Stimulated activated naive CD4-positive, alpha-beta T cell (primary cell): Measurements from ENCODE around the gene KRT23.
A peak's percentile ranks its signal among the peaks of the same experiment; 100 is the strongest.

Experiments used
- DNase-seq, 6 experiments: peaks; one replicate each; lab custom pipeline; 2025; lab: John Stamatoyannopoulos, UW

Gene KRT23, protein sequence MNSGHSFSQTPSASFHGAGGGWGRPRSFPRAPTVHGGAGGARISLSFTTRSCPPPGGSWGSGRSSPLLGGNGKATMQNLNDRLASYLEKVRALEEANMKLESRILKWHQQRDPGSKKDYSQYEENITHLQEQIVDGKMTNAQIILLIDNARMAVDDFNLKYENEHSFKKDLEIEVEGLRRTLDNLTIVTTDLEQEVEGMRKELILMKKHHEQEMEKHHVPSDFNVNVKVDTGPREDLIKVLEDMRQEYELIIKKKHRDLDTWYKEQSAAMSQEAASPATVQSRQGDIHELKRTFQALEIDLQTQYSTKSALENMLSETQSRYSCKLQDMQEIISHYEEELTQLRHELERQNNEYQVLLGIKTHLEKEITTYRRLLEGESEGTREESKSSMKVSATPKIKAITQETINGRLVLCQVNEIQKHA

DNA sequence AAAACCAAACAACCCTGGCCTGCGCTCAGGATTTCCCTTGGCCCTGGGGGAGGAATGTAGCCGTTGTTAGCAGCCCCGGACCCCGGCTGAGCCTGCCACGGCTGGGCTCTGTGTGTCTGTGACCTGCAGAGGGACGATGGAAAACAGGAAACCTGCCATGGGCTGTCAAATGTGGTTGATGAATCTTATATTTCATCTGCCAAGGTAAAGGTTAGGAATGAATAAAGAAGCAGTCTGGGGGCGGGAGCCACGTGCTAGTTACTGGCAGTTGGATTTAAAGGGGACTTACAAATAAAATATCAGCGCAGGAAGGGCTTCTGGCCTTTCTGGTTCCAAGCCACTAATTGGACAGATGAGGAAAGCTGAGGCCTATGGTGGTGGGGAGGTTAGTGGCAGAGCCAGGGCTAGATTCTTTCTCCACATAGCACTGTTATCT lies at the start of gene KRT23:
Gene KRT23, minus strand, starts transcription at position 263 of the 436 bp plus-strand sequence. CDS start 1,043 bp downstream, outside the sequence.
- DNase-seq = no peak

DNA sequence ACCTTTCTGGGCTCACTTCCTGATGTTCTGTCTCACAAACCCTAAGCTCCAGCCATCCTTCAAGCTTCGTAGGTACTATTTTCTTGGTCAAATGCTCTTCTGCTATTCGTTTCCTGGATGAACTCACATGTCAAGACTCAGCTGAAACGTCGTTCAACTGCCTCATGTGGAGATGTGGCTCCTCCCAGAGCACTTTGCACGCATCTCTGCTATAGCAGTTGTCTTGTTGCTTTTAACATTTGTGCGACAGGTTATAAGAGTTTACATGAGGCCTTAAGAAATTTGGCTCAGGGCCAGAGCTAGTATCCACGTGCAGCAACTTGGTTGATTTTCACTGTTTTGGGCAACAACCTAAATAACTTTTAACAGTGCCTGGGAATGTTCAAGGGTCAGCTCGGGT lies 49.5 kb upstream of the KRT23 start:
- DNase-seq = no peak

DNA sequence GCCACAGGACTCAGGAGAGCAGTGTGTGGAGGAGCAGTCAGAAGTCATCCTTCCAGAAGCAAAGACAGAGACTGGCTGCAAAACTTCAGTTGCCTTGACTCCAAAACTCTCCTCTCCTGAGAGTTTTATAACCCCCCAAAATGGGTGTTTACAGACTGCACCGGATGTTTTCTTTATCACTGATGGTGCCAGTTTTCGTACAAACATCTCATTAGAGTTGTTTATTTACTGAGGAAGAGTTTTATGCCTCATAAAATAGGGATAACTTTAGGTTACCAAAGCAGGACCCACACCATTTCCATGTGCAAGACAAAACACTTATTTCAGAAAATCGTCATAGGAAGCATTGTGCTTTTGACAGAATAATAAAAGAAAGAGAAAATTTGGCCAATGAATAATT lies 46.8 kb upstream of the KRT23 start, which contains the start of gene KRT40:
Gene KRT40, minus strand, starts transcription at position 101 of the 400 bp plus-strand sequence. Its CDS starts 53 bp downstream, at position 48.
- no peak for DNase-seq

DNA sequence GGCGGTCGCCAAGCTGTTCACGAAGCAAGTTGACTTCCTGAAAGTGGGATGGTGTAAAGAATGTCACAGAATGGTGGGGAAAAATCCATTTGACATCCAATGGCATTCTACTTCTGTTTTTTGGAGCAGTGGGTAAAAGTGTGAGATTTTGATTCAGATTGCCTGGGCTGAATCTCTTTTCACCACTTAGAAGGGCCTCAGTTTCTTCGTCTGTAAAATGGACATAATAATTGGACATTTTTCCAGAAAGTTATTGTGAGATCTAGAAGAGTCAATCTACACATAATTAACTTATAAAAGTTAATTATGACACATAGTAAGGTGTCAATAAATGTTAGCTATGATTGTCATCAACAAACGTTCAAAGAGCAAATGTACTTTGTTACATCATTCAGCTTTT lies 43.7 kb upstream of the KRT23 start:
- DNase-seq = no peak

DNA sequence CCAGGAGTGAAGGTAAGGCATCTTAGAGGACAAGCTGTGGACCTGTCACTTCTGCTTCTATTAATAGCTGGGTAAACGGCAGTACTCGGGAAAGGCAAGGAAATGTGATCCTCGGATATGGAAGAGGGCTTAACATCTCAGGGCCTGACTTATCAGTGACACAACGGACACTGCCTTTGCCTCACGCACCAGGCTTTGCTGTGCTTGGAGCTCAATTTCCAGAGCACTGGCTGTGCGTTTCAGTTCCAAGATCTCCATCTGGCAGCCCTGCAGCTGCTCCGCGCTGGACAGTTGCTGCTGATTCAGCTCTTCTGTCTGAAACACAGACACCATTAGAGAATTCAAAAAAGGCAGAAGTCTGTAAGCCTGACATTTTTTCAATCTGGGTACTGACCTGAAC lies 43.1 kb upstream of the KRT23 start:
- no peak for DNase-seq

DNA sequence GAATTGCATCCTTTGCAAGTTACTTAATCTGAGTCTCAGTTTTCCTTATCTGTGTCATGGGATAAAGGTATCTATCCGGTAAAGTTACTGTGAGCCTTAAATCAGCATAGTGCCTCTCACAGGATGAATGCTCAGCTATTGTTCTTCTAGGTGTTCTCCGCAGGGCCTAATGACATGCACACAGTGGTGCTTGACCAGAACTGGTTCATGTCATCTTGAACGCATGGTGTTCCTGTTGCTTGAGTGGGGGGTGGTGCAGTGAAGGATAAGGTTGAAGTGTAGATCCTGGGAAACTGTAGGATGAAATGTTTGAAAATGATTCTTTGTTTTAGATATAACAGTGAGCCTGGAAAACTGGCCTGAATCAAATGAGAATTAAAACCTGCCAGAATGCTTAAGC lies 42.7 kb upstream of the KRT23 start:
- DNase-seq = no peak

DNA sequence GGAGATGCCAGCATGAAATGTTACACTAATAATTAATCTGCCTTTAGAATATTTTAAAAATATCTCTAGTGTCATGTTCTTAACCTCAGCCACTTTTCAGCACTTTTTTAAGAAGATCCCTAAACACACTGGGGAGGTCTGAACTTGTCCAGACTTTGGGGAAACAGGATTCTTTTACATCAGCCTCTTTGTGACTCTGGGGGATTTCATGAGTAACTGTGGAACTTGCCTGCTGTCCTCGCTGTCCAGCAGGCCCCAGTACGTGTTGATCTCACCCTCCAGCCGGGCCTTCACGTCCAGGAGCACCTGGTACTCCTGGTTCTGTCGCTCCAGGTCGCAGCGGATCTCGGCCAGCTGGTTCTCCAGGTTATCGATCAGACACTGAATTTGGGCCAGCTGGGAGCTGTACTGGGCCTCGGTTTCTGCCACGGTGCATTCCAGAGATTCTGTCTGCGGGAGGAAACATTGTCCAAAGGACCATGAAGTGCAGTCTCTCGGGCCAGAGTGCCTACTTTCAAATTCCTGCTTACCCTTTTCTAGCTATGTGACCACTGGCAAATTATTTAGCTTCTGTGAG lies 41.2 kb upstream of the KRT23 start:
- DNase-seq = no peak

DNA sequence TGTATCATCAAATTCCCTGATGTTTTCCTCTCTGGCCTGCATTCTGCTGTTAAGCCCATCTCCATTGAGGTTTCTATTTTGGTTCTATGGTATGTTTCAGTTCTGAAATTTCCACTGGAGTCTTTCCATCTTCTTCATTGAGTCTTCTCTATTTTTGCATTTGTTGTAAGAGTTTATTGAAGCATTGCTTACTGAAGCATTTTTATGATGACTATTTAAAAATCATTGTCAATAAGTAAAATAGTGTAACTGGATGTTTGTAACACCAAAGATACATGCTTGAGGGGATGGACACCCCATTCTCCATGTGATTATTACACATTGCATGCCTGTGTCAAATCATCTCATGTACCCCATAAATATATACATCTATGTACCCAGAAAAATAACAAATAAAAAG lies 38.1 kb upstream of the KRT23 start:
- DNase-seq = no peak

DNA sequence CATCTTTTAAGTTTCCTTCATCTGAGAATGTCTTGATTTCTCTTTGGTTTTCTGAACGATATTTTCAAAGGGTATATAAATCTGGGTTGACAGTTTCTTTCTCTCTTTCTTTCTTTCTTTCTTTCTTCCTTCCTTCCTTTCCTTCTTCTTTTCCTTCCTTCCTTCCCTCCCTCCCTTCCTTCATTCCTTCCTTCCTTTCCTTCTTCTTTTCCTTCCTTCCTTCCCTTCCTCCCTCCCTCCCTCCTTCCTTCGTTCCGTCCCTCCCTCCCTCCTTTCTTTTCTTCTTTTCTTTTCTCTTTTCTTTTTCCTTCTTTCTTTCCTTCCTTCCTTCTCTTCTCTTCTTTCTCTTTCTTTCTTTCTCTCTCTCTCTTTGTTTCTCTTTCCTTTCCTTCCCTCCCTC lies 36.9 kb upstream of the KRT23 start:
- DNase-seq = no peak

DNA sequence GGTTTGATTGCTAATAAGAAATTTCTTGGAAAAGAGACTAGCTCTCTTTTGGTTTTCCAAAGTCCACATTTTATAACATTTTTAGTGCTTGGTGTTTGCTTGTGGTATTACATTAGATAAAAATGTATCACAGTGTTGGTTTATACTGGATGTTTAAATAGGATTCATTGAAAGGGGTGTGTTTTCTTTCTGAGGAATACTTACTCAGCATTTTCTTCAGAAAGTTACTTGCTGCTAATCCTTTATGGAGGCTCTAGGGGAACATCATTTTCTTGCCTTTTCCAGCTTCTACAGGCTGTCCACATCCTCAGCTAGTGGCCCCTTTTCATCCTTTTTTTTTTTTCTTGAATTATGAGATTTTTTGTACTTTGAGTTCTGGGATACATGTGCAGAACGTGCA lies 30.1 kb upstream of the KRT23 start:
- DNase-seq = no peak

DNA sequence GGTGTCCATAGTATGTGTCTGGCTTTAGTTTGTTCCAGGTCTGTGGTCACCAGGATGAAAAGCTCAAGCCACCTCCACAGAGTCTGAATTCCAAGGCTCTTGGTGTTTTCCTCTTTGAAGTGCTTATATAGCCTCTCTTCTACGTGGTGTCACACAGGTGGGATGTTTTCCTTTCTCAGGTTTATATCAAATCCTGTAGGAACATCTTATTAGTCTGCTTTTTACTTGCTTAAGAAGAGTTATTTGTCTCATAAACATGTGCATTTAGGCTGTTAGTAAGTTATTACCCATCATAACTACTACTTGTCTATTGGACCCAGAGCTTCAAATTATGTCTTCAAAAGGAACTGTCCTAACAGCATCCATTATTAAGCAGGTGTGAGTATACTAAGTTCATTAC lies 29.4 kb upstream of the KRT23 start, which contains the start of gene KRT39:
Gene KRT39, minus strand, starts transcription at position 101 of the 400 bp plus-strand sequence. Its CDS starts 92 bp downstream, at position 9.
- no peak for DNase-seq

DNA sequence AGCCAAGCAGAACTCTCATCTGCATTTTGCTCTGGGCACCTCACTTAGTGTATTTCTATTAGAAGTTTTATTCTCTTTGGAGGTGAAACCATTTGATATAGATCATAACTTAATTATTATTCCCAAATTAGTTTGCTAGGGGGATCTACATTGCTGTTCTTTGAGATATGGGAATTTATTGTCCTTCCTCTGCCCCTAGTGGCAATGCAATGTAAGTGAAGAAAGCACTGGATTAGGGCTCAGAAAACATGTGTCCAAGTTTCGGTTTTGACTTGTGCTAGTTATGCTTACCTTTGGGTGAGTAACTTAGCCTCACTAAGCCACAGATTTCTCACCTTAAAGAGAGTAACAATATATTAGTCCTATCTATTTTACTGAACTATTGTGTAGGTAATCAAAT lies 26.4 kb upstream of the KRT23 start:
- peak in 1 of 6 experiments; percentile 3 for DNase-seq

DNA sequence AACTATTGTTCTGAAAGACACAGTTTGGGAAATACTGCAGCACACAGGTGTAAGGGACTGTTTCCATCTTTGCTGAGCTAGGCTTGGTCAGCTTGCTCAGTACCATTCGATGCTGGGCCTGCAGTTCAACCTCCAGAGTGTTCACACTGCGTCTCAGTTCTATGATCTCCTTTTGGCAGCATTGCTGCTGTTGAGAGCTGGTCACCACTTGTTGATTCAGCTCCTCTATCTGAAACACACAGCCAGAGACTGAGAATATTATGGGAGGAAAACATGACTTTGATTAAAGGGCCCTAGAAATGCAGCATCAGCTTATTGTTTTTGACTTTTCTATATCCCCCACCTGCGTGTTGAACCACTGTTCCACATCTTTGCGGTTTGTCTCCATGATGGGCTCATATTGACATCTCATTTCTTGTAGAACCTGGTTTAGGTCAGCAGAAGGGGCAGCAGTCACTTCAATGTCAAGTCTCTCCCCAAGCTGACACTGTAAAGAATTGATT lies 24.7 kb upstream of the KRT23 start:
- DNase-seq = no peak

DNA sequence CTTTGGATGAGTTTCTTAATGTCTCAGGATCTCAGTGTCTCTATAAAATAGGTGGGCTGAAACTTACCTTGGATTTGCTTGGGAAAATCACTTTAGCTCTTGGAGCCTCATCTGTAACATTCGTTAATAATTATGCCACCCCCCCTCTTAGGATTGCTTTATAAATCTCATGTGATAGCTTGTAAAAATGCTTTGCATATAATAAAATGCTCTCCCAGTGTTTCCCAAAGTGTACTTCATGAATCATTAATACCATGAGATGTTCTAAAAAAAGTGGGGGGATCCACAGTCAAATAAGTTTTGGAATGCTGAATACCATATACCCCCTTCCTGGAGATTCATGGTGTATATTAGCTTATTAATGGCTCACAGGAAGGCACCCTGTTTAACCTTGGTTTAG lies 24.1 kb upstream of the KRT23 start:
- no peak for DNase-seq

DNA sequence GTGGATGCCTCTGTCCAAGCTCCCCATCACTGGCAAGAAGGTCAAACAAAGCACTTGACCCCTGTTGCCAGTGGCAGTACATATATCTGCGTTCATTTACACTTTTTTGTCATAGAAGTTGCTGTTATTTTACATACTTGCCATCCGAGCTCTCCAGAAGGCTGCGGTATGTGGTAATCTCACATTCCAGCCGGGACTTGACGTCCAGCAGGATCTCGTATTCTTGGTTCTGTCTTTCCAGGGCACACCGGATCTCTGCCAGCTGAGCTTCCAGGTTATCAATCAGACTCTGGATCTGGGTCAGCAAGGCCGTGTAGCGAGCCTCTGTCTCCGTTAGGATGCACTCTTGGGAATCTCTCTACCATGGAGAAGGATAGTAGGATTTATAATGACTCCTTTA lies 22.7 kb upstream of the KRT23 start:
- no peak for DNase-seq

DNA sequence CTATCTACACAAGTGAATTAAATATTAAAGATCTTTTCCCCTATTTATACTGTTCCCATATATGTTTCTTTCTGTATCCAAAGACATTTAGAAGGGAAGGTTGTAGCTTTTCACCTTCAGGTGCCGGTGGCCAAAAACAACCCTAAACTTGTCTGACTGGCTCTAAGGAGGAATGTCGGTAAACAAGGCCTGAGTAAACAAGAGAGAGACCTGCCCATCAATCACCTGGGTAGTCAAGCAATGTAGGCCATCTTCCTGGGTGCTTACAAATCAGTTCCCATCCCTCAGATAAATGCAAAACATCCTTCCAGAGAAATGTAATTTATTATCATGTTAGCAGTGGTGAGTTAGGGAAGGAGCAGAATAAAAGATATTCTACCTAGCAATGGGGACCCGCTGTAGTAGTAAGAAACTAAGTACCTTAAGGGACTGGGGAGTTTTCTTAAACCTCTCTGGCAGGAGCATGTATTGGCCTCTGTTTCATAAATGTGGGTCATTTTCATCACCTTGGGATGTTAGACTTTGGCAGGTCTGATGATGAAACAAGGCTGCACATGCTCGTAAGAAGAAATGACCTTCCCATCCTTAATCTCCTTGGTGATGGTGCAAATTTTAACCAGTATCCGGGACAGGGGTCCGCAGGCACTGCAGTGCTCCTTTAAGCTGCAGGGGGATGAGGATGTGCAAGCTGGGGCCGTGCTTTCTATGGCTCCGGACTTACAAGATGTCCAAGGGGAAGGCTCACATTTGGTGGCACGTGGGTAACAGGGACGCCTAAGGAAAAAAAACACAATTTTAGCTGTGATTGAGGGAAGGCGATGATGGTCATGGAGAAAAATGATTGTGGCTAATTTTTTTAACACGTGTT lies 20.9 kb upstream of the KRT23 start:
- no peak for DNase-seq

DNA sequence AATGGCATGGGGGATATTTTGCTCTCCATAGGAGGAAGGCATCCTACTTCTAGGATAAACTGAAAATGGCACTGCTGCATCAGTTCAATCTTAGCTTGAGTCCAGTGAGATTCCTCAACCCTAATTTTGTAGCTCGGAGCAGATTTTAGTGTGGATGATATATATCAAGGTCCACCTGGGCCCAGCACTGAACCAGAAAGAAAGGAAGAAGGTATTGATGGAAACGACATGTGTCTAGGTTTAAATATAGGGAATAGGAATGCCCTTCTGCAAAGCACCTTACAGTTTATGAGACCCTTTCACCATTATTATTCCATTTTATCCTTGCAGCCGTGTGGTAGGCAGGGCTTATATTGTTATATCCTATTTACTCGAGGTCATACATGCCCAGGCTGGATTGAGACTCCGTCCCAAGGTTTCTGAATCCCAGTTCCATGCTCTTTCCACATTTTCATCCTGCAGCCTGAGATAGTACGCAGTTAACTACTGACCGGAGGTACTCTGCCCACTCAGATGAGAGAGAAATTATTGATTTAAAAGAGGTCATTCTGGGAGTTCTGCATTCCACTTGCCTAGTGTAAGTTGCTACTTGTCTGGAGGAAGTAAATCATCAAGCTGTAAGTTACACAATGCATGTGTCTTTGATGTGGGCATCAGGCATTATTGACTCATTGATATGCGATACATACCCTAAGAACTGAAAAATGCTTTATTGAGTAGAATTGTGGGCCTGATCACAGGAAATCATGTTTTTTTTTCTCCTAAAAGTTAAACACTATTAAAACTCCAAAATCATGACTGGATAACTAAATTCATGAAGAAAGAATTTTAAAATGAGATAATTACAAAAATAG lies 19.2 kb upstream of the KRT23 start:
- no peak for DNase-seq

DNA sequence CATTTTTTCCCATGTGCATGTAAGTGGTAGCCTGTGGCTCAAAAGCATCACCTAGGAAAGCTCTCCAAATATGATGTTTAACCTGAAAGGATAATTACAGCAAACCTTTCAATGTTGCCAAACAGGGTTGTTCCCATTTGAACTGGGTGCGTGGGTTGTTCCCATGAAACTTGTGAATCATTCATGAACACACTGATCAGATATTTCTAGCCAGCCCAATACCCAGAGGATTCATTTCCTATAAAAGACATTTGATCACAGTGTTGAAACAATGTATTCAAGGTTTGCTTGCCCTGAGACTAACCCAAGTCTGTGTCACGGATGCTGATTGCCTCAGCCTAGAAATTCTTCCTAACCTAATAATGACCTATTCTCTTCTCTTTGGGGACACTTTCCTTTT lies 16.4 kb upstream of the KRT23 start:
- DNase-seq = no peak

DNA sequence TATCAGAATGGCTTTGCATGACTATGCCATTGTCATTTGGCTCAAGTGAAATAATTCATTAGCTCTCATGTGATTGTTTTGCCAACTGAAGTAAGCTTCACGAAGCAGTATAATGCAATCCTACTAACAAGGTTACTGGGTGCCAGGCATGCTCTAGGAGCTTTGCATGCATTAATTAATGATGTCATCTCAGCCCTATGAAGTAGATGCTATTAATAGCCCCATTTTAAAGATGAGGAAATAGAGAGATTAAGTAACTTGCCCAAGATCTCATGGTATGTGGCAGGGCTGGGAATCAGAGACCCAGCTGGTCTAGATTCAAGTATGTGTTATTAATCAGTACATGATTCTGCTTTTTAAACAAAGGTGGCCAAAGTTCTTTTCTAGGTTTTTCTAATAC lies 15.2 kb upstream of the KRT23 start:
- no peak for DNase-seq

DNA sequence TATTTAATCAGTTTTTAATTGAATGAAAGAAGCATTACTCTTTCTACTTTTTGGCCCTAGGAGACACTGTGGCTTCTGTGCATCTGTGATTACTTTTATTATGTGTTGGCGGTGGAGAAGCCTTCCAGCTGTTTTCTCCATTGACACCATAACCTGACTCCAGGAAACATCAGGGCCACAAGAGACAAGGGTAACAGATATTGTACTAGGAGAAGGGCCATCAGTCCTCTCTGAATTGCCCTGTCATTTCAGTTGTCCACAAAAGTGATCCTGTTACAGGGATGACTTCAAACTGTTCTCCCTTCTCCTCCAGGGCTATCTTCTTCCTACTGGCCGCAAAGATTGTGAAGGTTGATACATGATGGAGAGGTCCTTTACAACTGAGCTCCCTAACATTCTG lies 14.7 kb upstream of the KRT23 start:
- DNase-seq = no peak

DNA sequence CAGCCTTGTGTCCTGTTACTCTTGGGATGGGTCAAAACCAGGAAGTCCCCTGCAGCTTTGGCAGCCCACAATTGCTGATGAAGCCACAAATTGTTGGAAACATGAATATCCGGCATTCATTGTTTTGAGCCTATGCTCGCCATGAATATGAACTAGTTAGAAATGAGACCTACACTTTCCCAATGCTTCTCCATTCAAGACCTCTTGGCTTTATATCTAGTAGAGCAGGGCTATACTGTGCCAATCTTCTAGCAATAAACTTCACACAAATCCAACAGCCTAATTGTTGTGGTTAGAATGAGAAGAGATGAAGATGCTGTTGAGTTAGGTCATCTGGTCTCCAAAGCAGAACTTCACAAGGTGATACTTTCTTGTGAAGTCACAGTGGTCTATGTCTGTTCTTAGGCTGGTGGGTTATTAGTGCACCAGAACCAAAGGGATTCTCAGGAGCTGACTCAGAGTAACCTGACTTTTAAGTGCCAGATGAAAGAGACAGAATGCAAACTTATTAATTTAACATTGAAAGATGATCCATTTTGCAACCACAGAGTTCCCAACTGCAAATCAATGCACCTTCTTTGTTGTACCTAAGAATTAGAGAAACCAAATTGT lies 13.7 kb upstream of the KRT23 start:
- no peak for DNase-seq
